ENCODE measurements around the gene ACAN. TPM values are rescaled to one million over a fixed set of nuclear protein-coding genes. Genes with fewer than 3 reads are reported as not detected.
A peak's percentile ranks its signal among the peaks of the same experiment; 100 is the strongest.

Gene ACAN
- total and polyA plus RNA-seq, 9 of the 15 experiments (the other 6 are each of a cell fraction or from before 2014, with no cell fraction given) = not detected

GRCh38 chr15:88894819-88895767 lies 91.9 kb downstream of the ACAN start, which contains the start of gene HAPLN3 (continued):
- TF ChIP-seq E2F6 (IDR thresholded peaks at IDR 0.05; ENCODE audit: borderline replicate concordance in 1 of 2, extremely low read depth in 1 of 2, insufficient read depth in 1 of 2, insufficient read length in 1 of 2, low read depth in 1 of 2, low read length in 1 of 2, poor library complexity in 1 of 2, severe bottlenecking in 1 of 2) (peak in 1 of 2 experiments; percentile 54), DEAF1 (CRISPR knock-in tag; IDR thresholded peaks at IDR 0.05) (no peak), POLR2G (IDR thresholded peaks at IDR 0.05; ENCODE audit: low read depth, low read length) (peak; percentile 64), RNF2 (IDR thresholded peaks at IDR 0.05) (no peak)

Data from K562 (cell line).